BE2C (cell line): ENCODE results near the gene MROH2B.

Experiments
- DNase-seq: peaks from one replicate; pipeline ENCODE4 v3.0.0-alpha.2; 2020
- H3K27me3 ChIP-seq: fragments of 250-450 bp; sonication (Bioruptor Pico); 2 replicates; pipeline ENCODE4 v1.5.1; 2020; ENCODE audit warnings: mild to moderate bottlenecking
- H3K36me3 ChIP-seq: fragments of 250-450 bp; sonication (Bioruptor Pico); 2 replicates; pipeline ENCODE4 v1.5.1; 2020; ENCODE audit warnings: mild to moderate bottlenecking
- H3K4me1 ChIP-seq: fragments of 250-450 bp; sonication (Bioruptor Pico); 2 replicates; pipeline ENCODE4 v1.5.1; 2020
- H3K4me3 ChIP-seq: 2 replicates; pipeline ENCODE4 v1.5.1; 2011; ENCODE audit warnings: low read depth, low read length
- H3K9me3 ChIP-seq: fragments of 250-450 bp; sonication (Bioruptor Pico); 2 replicates; pipeline ENCODE4 v1.5.1; 2020
- TF ChIP-seq, protein P1 (sequence below): IDR thresholded peaks from 2 replicates; pipeline ENCODE4 v1.5.1; 2012; ENCODE audit warnings: mild to moderate bottlenecking, low read depth, low read length

MROH2B gene

DNA sequence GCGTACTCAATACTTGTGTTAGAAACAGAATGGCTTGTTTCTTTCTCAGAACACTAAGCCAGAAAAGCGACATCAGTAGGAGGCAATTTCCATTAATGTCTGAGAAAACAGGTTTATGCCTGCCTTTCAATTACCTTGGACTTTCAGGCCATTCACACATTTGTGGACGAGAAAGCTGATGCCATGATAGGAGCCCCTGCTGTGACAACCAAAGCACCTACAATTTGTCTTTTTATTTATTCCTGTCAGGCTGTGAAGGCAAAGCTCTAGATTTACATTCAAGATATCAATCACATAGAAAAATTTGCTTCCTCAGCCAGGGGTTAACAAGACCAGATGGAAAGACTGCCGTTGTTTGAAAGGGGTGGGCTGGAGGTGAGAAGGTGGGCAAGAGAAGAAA lies 85.6 kb downstream of the MROH2B start:
- Histone ChIP-seq H3K27me3 (no peaks in the 10 kb centered on the region), H3K4me3 (no peak overlapping the region), H3K9me3 (no peaks in the 10 kb centered on the region; the same call in 1 of the 2 replicates), H3K4me1 (no peaks in the 10 kb centered on the region), H3K36me3 (no peaks in the 10 kb centered on the region)
- no peak for DNase-seq
- TF ChIP-seq, protein P1, sequence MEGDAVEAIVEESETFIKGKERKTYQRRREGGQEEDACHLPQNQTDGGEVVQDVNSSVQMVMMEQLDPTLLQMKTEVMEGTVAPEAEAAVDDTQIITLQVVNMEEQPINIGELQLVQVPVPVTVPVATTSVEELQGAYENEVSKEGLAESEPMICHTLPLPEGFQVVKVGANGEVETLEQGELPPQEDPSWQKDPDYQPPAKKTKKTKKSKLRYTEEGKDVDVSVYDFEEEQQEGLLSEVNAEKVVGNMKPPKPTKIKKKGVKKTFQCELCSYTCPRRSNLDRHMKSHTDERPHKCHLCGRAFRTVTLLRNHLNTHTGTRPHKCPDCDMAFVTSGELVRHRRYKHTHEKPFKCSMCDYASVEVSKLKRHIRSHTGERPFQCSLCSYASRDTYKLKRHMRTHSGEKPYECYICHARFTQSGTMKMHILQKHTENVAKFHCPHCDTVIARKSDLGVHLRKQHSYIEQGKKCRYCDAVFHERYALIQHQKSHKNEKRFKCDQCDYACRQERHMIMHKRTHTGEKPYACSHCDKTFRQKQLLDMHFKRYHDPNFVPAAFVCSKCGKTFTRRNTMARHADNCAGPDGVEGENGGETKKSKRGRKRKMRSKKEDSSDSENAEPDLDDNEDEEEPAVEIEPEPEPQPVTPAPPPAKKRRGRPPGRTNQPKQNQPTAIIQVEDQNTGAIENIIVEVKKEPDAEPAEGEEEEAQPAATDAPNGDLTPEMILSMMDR, result no peak

DNA sequence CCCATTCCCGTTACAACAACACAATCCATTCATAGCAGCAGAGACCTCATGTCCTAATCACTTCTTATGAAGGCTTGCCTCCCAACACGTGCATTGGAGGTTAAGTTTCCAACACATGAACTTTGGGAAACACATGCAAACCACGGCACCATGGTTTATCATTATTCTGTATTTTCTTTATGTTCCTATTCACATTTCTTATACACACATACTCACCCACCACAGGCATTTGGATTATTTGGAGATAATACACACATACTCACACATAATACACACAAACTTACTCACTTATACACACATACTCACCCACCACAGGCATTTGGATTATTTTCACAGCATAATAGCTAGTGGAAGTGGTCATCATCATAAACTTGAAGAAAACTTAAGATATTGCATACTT lies 86.3 kb downstream of the MROH2B start:
- Histone ChIP-seq H3K36me3 (no peaks in the 10 kb centered on the region), H3K27me3 (no peaks in the 10 kb centered on the region), H3K9me3 (no peaks in the 10 kb centered on the region; the same call in 1 of the 2 replicates), H3K4me1 (no peaks in the 10 kb centered on the region), H3K4me3 (no peak overlapping the region)
- TF ChIP-seq, protein P1, result no peak
- no peak for DNase-seq

DNA sequence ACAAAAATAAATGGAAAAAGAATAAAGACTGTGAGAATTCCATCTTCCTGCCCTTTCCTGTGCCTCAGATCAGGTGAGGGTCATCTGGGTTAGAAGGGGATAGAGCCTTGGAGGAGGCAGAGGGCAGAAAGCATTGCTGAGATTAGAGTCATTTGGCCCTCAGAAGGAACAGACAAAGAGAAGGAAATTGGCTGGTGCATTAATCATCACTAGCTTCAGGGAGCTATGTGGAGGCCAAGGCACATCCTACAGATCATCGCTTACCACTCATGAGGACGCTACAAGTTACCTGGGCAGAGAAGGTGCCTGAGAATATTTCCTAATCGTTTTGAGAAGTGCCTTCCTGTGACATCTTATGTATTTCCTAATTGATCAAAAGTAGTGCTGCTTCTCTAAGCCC lies 87.4 kb downstream of the MROH2B start:
- TF ChIP-seq, protein P1, result no peak
- DNase-seq, result no peak
- no peaks in the 10 kb centered on the region for H3K27me3 ChIP-seq
- H3K4me3 ChIP-seq, result no peak overlapping the region
- H3K36me3 ChIP-seq, result no peaks in the 10 kb centered on the region
- no peaks in the 10 kb centered on the region for H3K4me1 ChIP-seq
- no peaks in the 10 kb centered on the region; the same call in 1 of the 2 replicates for H3K9me3 ChIP-seq

DNA sequence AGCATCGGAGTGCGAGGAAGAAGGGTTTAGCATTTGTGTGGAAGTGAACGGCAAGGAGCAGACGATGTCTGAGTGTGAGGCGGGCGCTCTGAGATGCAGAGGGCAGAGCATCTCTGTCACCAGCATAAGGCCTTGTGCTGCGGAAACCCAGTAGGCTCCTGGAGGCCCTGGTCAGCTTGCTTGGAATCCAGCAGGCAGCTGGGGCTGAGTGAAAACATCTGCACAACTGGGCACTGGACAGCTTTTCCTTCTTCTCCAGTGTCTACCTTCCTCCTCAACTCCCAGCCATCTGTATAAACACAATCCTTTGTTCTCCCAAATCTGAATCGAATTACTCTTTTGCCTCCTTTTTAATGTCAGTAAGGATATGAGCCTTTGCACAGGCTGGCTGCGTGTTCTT lies 89.7 kb downstream of the MROH2B start:
- Histone ChIP-seq H3K36me3 (no peaks in the 10 kb centered on the region), H3K4me1 (peaks cover 4% of the 10 kb centered on the region; the same call in 1 of the 2 replicates), H3K9me3 (no peaks in the 10 kb centered on the region), H3K27me3 (no peaks in the 10 kb centered on the region), H3K4me3 (no peak overlapping the region)
- TF ChIP-seq, protein P1, result no peak
- no peak for DNase-seq

DNA sequence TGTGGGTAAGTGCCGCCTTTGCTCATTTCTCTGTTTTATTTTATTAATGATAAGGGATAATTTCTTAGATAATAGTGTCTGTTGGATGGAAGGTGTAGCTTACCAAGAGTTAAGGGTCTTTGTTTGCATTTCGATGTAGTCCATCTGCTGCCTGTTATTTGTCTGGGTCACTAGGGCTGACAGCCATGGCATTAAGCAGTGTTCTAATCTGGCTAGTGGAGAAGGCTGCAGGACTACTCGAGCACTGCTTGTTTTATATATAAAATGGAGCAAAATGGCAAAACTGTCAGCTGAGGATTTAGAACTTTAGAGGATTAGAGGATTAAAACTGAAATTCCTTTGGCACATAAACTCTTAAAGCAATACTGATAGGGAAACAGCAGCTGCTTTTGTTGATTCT lies 94.3 kb downstream of the MROH2B start:
- peaks cover 6% of the 10 kb centered on the region; the same call in 1 of the 2 replicates for H3K4me1 ChIP-seq
- no peaks in the 10 kb centered on the region for H3K9me3 ChIP-seq
- H3K36me3 ChIP-seq, result no peaks in the 10 kb centered on the region
- DNase-seq, result no peak
- TF ChIP-seq, protein P1, result no peak
- H3K27me3 ChIP-seq, result no peaks in the 10 kb centered on the region
- no peak overlapping the region for H3K4me3 ChIP-seq

DNA sequence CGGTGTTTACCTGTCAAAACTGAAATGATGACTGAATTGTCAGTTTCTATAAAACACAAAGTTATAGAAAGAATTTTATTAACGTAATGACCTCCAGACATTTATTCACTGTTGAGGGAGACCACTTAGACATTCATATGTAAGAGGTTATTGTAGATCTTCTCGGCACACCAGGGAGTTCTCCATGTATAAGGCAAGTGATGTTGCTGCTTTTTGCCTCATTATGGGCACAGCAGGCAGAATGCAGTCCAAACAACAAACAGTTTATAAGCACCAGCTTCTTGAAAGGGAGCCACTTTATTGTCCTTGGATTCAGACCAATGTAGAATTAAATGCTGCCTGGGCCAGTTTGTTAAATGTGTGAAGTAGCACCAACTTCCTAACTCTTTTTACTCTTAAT lies 95.1 kb downstream of the MROH2B start:
- no peak overlapping the region for H3K4me3 ChIP-seq
- H3K27me3 ChIP-seq, result no peaks in the 10 kb centered on the region
- no peaks in the 10 kb centered on the region for H3K9me3 ChIP-seq
- TF ChIP-seq, protein P1, result no peak
- DNase-seq, result no peak
- H3K36me3 ChIP-seq, result no peaks in the 10 kb centered on the region
- peaks cover 6% of the 10 kb centered on the region; the same call in 1 of the 2 replicates for H3K4me1 ChIP-seq
